NCI-H2029 treated with DMSO at 0.1 percent for 48 hours (cell line): ENCODE measurements around the gene SPEF1.
"Not testable (repeated sequence)": the region's sequence is repeated elsewhere in the genome, so short reads cannot be mapped to it uniquely, and the experiment has no call there.

Experiments
- DNase-seq: peaks from one replicate; lab custom pipeline; 2025; lab: John Stamatoyannopoulos, UW

The SPEF1 gene

DNA sequence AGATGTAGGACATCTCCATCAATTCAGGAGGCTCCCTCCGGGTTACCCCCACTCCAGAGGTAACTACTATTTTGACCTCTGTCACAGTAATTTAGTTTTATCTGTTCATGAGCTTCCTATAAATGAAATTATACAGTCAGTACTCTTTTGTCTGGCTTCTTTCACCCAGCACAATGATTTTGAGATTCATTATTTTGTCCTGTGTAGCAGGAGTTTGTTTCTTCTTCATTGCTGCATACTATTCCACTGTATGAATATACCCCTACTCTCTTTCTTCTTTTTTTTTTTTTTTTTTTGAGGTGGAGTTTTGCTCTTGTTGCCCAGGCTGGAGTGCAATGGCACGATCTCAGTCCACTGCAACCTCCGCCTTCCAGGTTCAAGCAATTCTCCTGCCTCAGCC is 27.3 kb upstream of the SPEF1 start:
- DNase-seq = no peak

DNA sequence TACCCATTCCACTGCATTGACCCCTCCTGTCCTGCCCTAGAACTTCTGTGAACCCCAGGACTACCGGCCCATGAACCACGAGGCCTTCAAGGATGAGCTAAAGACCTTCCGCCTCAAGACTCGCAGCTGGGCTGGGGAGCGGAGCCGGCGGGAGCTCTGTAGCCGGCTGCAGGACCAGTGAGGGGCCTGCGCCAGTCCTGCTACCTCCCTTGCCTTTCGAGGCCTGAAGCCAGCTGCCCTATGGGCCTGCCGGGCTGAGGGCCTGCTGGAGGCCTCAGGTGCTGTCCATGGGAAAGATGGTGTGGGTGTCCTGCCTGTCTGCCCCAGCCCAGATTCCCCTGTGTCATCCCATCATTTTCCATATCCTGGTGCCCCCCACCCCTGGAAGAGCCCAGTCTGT is 23.5 kb upstream of the SPEF1 start:
- no peak for DNase-seq

DNA sequence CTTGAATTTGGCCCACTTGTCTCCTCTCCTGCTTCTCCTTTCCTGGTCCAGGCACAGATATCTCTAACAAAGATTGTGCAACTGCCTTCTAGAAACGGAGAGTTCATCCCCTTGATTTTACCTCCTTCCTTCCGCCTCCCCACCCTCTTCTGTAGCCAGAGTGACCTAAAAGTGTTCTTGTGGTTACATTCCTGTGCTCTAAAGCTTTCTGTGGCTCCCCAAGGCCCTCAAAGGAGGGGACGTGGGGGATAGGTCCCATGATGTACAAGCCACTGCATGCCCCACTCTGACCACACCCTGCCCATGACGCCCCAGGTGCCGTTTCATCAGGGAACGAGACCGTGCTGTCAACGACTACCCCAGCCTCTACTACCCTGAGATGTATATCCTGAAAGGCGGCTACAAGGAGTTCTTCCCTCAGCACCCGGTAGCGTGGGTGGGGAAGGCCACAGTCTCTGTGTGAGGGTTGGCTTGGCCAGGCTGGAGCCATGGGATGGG is 23.1 kb upstream of the SPEF1 start:
- DNase-seq = no peak

DNA sequence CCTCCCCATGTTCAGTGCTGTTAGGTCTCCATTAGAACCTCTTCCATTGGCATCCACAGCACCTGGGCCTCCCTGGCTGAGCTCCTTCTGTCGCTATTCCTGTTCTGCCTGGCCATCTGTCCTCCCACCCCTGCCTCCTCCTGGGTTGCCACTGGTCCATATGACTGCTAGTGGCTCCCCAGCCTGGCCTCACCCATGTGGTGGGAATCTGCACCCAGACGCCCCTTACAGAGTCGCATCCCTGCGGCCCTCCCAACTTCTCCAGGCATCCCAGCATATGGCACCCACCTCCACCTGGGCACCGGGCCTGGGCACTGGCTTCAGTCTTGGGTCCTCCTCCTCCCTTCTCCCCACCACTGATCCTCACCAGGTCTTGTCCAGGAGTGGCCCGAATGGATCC is 22.6 kb upstream of the SPEF1 start:
- no peak for DNase-seq

DNA sequence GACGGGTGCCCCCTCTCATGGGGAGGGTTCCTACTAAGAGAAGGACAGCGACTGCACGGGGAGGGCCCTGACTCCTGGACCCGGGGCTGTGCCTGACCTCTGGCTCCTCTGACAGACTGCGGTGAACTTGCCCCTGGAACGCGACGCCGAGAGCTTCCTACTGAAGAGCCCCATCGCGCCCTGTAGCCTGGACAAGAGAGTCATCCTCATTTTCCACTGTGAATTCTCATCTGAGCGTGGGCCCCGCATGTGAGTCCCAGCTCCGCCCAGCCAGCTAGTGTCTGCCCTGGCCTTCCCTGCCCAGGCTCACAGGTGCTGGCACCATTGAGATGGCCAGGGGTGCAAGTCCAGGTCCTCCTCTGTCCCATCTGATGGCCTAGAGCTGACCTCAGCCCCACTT is 22.0 kb upstream of the SPEF1 start:
- no peak for DNase-seq

DNA sequence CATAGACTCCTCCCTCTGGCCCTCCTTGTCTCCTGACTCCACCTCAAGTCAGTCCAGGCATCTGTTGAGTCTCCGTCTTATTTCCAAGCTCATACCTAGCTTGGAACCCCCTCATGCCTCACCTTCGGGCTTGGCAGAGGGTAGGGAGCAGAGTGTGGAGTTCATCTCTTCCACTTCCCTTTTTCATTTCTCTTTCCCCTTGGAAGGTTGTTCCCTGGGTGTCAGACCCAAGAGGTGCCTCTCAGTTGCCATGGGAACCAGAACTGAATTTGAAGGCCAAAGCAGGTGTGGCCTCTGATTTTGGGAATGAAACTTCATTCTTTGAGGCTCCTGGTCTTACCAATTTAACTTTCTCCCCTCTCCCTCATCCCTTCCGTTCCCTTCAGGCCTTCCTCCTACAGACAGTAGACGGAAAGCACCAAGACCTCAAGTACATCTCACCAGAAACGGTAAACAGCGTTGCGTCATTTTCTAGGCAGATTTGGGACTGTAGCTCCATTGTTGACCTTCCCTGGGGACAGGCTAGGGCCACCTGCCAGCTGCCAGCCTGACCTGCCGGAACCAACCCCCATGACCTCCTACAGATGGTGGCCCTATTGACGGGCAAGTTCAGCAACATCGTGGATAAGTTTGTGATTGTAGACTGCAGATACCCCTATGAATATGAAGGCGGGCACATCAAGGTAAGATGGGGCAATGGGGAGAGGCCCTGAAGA is 21.4 kb upstream of the SPEF1 start:
- no peak for DNase-seq

DNA sequence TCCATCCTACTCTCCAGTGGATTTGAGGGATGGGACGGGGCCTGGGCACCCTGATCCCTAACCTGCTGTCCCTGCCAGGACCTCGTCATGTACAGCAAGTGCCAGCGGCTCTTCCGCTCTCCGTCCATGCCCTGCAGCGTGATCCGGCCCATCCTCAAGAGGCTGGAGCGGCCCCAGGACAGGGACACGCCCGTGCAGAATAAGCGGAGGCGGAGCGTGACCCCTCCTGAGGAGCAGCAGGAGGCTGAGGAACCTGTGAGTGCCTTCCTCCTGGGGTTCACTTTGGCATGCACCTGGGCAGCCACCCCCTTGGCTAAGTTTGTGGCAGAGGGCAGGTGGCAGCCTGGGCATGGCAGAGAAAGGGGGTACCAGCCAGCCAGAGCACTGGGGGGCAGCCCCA is 20.6 kb upstream of the SPEF1 start:
- DNase-seq = no peak

DNA sequence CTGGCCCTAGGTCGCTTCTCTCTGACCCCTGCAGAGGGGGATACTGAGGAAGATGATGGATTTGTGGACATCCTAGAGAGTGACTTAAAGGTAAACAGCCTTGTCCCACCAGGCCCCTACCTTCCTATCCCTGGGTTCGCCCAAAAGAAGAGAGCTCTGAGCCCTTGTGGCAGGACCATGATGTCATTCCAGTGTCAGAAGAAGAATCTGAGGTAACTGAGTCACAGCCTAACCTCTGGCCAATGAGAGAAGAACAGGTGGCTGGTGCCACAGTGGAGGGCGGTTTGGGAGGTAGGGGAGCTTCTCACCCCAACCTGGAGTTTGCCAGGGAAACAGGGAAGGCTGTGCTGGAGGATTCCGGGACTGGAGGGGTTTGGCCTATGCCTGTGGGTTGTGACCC is 20.1 kb upstream of the SPEF1 start:
- no peak for DNase-seq

DNA sequence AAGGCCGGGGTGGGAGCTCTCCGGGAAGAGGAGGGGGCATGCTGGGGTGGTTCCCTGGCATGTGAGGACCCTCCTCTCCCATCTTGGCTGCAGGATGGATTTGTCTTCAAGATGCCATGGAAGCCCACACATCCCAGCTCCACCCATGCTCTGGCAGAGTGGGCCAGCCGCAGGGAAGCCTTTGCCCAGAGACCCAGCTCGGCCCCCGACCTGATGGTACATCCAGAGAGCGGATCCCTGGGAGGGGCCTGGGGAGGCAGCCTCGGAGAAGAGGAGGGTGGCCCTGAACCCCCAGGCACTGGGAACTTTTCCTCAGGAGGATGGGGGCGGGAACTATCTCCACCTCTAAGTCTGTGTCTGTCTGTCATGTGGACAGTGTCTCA is 19.6 kb upstream of the SPEF1 start:
- DNase-seq = no peak

DNA sequence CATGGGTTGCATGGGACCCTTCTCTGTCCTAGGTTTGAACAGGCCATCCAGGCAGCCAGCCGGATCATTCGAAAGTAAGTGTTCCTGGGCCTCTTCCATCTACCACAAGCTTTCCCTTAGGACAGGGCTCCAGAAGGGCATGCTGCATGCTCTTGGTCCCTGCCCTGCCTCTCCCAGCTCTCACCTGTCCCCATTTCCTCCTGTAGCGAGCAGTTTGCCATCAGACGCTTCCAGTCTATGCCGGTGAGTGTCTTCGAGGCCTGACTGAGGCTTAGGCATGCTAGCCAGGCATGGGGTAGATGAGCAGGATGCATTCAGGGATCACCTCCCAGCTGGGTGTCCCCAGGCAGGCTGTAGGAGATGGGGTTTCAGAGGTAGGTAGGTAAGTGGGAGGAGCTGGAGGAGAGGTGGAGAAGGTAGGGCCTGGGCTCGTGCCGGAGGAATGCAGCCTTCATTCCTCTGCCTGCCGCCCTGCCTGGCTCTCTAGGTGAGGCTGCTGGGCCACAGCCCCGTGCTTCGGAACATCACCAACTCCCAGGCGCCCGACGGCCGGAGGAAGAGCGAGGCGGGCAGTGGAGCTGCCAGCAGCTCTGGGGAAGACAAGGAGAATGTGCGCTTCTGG is 19.1 kb upstream of the SPEF1 start:
- no peak for DNase-seq

DNA sequence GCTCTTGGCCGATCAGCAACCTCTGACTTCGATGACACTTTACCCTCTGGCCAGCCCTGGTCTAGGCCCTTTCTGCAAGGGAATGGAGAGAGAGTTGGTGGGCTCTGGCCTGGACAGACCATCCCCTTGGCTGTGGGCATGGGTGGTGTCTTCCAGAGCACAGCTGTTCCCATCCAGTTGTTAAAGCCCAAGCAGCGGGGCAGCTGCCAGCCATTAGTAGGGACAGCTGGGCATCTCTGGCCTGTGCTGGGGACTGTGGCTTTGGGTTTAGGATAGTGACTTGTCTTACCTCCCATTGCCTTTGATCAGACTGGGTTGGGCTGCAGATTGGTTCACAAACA is 17.6 kb upstream of the SPEF1 start:
- no peak for DNase-seq

DNA sequence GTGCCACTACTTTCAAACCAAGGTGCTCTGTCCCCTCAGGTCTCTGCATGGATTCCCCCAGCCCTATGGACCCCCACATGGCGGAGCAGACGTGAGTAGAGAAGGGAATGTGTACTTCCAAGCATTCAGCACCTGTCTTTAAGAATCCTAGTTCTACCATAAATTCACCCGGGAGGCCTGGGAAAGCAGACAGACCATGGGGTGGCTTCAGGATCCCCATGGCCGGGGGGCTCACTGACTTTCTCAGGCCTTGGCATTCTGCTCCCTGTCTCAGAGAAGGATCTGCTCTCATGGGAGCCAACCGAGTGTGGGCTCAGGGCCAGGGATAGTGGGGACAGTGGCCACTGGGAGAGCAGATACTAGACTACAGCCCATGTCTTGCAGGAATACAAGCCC is 17.1 kb upstream of the SPEF1 start:
- DNase-seq = no peak

DNA sequence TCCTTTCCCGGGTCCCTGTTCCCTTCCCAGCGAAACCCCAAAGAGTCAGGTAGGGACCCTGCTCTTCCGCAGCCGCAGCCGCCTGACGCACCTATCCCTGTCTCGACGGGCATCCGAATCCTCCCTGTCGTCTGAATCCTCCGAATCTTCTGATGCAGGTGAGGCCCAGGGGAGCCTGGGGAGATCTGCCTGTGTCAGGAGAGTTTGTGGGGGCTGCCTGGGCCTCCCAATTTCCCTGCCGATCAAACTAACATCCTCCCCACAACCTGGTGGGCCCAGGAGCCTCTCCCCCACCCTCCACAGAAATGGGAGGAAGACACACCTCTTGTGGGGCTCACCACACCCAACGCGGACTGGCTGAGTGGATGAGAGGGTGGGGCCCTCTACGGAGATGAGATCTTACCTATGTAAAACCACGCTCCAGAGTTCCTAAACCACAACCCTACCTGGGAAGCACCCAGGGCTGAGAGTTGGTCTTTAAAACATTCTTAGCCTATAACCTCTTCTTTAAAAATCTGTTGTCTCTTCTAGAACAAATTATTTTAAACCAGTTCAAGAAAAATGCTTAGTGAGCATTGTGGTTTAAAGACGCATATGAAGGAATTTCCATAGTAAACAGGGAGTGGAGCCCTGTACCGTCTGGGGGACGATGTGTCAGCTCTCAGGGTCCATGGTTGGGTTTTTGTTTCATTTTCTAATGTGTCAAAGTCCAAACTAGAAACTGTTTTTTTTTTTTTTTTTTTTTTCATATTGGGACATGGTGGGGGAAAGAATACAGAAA is 16.5 kb upstream of the SPEF1 start:
- no peak for DNase-seq

DNA sequence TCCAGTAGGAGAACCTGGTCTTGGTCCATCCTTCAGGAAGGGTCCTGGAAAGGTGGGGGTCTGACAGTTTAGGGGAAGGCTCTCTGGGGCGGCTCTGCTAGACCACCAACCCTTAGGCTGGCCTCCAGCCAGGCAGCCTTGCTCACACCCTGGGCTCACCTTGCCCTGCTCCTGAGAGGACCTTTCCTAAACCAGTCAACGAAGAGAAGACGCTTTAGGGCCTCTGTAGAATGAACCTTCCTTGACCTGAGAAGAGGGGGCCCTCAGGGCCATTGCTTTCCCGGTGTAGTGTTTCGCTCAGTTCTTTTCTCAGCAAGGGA is 15.9 kb upstream of the SPEF1 start:
- no peak for DNase-seq

DNA sequence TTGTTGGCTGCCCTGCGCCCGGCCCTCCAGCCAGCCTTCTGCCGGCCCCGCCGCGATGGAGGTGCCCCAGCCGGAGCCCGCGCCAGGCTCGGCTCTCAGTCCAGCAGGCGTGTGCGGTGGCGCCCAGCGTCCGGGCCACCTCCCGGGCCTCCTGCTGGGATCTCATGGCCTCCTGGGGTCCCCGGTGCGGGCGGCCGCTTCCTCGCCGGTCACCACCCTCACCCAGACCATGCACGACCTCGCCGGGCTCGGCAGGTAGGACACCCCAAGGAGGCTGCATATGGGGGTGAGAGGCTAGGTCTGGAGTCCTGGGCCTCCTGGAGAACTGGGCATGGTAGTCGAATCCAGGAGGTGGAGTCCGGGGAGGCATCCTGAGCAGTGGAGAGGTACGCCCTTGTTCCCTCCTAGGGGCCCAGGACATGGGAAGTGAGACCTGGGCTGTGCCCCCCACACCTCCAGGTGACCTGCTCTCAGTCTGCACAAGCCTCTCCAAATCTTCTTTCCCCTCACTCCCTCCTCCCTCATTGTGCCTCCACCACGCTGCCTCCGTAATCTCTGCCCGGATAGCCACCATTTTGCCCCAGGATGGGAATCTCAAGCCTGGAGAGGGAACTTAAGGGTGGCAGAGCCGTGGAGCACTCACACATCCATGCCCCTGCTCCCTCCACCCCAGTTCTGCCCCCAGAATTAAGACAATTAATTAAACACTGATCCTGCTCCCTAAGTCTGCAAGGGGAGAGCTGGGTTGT is 15.4 kb upstream of the SPEF1 start:
- no peak for DNase-seq

DNA sequence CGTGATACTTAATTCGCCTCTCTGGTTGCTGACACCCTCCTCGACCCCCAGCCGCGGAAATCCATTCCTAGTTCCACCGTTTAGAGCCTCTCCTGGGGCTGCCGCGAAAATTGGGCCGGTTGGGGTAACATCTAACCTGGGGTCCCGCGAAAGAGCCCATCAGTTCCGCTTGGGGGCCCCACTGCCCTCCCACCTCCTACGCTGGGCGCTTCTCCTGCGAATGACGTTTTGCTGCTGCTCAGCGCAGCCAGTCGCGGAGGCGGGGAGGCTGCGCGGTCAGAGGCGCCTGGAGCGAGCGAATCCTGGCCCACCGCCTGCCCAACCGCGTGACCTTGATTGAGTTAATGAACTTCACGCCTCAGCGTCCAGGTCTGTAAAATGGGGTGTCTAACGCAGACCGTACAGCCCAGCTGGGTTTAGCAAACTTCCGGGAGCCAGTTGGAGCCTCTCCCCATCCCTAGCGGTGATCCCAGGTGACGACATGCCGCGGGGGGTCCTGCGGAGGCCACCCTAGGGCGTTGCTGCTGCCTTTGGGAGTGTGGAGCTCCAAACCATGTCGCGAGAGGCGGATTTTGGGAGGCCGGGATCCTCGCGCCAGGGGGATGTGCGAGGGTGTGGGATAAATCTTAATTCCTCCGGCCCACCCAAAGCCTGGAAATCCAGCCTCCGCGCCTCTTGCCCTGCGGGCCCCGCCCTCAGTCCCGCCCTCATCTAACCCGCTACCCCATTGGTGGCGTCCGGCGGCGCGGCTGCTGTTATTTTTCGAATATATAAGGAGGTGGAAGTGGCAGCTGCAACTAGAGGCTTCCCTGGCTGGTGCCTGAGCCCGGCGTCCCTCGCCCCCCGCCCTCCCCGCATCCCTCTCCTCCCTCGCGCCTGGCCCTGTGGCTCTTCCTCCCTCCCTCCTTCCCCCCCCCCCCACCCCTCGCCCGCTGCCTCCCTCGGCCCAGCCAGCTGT is 14.5 kb upstream of the SPEF1 start, which contains the start of gene CDC25B:
TSS of gene CDC25B (plus strand) at position 800 of the 958 bp plus-strand sequence. CDS start 222 bp downstream, outside the sequence.
- peak; percentile 88 for DNase-seq

DNA sequence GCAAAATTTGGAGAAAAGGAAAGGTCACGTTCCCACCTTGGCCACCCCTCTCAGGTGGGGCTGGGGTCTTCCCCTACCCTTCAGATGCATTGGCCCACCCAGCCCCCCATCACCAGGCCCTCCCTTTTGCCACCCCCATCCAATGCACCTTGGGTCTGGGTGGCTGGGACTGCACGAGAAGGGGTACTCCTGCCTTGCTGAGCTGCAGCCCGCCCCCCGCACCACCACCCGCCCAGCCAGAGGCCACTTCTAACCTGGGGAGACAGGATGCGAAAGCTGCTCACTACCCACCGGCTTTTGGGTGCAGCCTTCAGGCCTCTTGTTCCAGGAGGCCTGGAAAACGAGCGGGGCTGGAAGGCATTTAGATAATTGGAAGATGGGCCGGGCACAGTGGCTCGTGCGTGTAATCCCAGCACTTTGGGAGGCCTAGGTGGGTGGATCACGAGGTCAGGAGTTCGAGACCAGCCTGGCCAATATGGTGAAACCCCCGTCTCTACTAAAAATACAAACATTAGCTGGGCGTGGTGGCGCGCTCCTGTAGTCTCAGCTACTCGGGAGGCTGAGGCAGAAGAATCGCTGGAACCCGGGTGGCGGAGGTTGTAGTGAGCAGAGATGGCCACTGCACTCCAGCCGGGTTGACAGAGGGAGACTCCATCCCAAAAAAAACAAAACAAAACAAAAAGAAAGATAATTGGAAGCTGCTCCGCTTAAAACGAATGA is 13.6 kb upstream of the SPEF1 start:
- no peak for DNase-seq

DNA sequence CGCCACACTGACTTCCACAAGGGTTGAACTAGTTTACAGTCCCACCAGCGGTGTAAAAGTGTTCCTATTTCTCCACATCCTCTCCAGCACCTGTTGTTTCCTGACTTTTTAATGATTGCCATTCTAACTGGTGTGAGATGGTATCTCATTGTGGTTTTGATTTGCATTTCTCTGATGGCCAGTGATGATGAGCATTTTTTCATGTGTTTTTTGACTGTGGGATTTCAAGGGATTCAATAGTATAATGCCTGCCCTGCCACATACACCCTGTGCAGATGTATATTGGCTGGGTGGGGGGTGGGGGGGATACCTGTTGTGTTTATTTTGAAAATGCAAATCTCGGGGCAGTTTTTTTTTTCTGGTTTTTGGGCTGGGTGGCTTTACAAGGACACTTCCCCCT is 12.9 kb upstream of the SPEF1 start:
- not testable (repeated sequence) for DNase-seq

DNA sequence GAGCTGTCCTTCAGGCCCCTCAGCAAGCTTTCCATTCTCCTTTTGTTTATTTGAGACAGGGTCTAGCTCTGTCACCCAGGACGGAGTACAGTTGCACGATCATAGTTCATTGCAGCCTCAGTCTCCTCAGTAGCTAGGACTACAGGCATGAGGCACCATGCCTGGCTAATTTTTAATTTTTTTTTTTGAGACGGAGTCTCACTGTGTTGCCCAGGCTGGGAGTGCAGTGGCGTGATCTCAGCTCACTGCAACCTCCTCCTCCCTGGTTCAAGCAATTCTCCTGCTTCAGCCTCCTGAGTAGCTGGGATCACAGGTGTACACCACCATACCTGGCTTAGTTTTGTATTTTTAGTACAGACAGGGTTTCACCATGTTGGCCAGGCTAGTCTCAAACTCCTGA is 8.0 kb upstream of the SPEF1 start:
- not testable (repeated sequence) for DNase-seq

DNA sequence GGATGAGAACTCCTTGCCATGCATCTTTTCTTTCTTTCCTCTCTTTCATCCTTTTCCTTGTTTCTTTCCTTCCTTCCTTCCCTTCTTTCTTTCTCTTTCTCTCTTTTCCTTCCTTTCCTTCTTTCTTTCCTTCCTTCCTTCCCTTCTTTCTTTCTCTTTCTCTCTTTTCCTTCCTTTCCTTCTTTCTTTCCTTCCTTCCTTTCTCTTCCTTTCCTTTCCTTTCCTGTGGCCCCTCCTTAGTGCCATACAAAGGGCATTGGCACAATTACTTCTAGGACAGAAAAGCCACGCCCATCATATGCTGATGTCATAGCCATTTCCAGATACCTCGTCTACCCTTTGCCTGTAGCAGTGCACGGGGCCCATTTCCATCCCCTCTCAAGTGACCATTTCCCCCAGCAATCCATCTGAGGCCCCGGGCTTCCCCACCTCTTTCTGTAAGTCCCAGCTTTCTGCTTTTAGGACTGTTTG is 7.5 kb upstream of the SPEF1 start:
- DNase-seq = no peak
